Activated CD8-positive, alpha-beta memory T cell treated with anti-CD3 and anti-CD28 coated beads for 36 hours (primary cell): ENCODE data around the gene FGFRL1. TPM values are rescaled to one million over a fixed set of nuclear protein-coding genes. Genes with fewer than 3 reads are reported as not detected.

Experiments
- CTCF ChIA-PET: fragments of 350-600 bp; sonication (Branson Sonifier 250); formaldehyde crosslinking; loops from one replicate; lab custom pipeline; 2021; ENCODE audit warnings: antibody characterized with exemption; lab: Charles Lee
- POLR2A ChIA-PET: fragments of 350-600 bp; sonication (Branson Sonifier 250); formaldehyde crosslinking; loops from one replicate; lab custom pipeline; 2021; ENCODE audit warnings: antibody characterized with exemption; lab: Charles Lee
- total RNA-seq, 2 experiments: library from RNA; stranded (reverse); gene quantifications; one replicate each; pipeline ENCODE4 v1.2.3, GENCODE V29; 2021

The FGFRL1 gene
- total RNA-seq, 2 experiments from 2014 or later = 17.7 to 18.7 TPM

- CTCF ChIA-PET = no interaction called here
- POLR2A ChIA-PET = no interaction called here
Observed at GRCh38 chr4:1027915-1028238, 16.5 kb downstream of the FGFRL1 start.

DNA sequence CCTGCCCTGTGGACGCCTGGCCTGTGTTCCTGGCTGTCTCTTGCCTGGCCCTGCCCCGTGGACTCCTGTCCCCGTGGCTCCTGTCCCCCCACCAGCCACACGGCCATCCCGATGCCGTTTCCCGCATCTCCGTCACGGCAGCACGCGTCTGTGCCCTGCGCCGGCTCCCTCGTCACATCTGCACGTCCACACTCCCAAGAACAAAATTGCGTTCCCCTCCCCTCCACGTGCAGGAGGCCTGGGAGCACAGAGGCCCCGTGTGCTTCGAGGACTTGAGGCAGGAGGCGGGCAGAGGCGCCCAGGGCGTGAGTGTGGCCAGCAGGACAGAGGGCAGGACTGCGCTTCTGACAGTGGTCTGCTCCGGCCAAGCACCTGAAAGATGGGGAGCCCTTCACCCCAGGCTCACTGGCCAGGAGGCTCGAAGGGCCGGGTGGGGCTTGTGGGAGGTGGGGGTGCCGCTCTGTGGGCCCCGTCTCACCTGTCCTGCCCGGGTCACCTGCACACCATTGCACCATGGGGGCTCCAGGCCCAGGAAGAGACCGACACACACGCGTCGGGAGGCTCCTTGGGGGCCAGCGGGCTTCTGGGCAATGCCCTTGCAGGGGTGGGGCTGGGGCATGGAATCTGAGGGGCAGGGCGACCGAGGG, 17.3 kb downstream of the FGFRL1 start:
- ChIA-PET CTCF (no interaction called here), POLR2A (no interaction called here)

GRCh38 chr4:1029529-1029928, 18.1 kb downstream of the FGFRL1 start:
- ChIA-PET CTCF (no interaction called here), POLR2A (no interaction called here)

GRCh38 chr4:1030031-1030430, 18.6 kb downstream of the FGFRL1 start:
- ChIA-PET CTCF (no interaction called here), POLR2A (no interaction called here)

DNA sequence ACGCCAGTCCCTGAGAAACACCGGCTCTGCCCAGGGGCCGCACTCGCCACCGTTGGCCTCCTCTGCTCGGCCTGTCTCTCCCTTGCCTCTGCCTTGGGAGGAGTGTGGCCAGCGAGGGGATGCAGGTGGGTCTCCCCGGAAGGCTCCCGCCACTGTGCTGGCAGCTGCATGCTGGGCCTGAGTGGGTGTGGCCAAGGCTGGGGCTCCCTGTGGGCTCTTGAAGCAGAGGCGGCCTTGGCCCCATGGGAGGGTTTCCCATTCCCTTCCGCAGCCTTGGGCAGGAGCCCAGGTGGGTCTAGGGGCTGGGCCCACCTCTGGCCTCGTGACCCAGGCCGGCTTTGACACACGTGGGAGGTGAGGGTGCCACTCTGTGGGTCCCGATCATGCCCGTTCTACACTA, 19.1 kb downstream of the FGFRL1 start:
- ChIA-PET POLR2A (no interaction called here), CTCF (no interaction called here)

- CTCF ChIA-PET = no interaction called here
- POLR2A ChIA-PET = no interaction called here
Observed at GRCh38 chr4:1031346-1031745, 19.9 kb downstream of the FGFRL1 start.

- ChIA-PET CTCF (no interaction called here), POLR2A (no interaction called here)
Observed at GRCh38 chr4:1031956-1032795, 20.8 kb downstream of the FGFRL1 start.

- ChIA-PET POLR2A (no interaction called here), CTCF (no interaction called here)
Observed at GRCh38 chr4:1032861-1033260, 21.4 kb downstream of the FGFRL1 start.

- POLR2A ChIA-PET = no interaction called here
- CTCF ChIA-PET = interaction anchor here (0.5 kb wide), 1 partner anchor 257 kb away, joined by 3 read pairs; no protein-coding TSS in a partner anchor
Observed at GRCh38 chr4:1033840-1034551, 22.6 kb downstream of the FGFRL1 start.

GRCh38 chr4:1035510-1035909, 24.1 kb downstream of the FGFRL1 start:
- ChIA-PET POLR2A (no interaction called here), CTCF (no interaction called here)

- ChIA-PET POLR2A (no interaction called here), CTCF (no interaction called here)
Observed at GRCh38 chr4:1036095-1036494, 24.7 kb downstream of the FGFRL1 start.

DNA sequence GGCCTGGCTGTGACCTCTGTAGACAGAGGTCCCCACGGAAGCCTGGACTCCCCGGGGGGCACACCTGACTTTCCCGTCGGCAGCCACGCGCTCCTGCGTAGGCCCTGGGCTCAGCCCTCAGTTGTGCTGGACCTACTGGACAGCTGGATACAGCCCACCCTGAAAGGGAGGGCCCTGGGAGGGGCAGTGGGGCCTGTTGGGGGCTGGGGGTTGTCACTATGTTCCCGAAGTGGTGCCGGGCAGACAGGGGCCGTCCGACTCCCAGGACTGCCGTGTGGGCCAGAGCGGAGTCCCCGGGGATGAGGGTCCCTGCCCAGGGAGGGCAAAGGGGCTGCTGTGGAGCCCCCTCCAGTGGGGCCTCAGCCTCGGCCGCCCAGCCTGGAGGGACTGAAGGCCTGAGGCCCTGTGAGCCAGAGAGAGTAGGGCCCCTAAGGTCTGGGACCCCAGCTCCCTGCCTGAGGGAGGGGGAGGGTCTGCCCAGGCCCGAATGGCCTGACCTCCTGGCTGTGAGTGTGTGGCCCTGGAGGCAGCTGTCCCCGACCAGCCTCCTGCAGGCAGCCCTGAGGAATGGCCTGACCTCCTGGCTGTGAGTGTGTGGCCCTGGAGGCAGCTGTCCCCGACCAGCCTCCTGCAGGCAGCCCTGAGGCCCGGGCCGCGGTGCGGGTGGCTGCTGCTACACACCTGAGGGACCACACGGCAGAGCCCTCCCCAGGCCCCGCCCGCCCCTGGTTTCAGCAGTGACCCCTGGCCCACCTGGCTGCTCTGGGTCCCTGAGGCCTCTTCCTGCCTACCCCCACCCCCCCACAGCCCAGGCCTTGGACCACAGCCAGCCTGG, 25.8 kb downstream of the FGFRL1 start:
- POLR2A ChIA-PET = no interaction called here

DNA sequence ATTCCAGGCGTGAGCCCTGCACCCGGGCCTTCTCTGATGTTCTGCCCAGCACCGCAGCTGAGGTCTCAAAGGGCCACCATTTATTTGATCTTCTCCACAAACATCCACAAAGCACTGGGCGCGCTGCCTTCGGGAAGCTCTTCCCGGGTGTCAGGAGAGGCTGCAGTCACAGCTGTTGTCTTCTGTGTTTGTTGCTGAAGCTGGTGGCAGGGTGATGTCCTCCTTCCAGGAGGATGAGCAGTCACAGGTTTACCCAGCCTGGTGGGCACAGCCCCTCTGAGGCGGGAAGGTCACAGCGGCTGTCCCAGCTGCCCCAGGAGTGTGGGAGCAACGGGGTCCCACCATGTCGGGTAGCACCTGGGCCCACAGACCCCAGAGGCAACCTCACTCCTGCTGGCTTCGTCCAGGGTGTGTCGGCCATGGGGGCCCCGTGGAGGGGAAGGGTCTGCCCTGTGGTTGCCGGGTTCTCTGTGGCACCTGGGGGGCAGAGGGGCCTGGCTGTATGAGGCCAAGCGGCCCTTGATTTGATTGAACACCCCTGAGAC, 27.6 kb downstream of the FGFRL1 start:
- CTCF ChIA-PET = no interaction called here
- POLR2A ChIA-PET = no interaction called here

More for the DNA sequence above, 25.8 kb downstream of the FGFRL1 start:
- CTCF ChIA-PET = no interaction called here

- POLR2A ChIA-PET = no interaction called here
- CTCF ChIA-PET = no interaction called here
Observed at GRCh38 chr4:1039493-1040343, 28.3 kb downstream of the FGFRL1 start.

- CTCF ChIA-PET = no interaction called here
- POLR2A ChIA-PET = no interaction called here
Observed at GRCh38 chr4:1040344-1041146, 29.1 kb downstream of the FGFRL1 start.

- ChIA-PET CTCF (no interaction called here), POLR2A (no interaction called here)
Observed at GRCh38 chr4:1041147-1041935, 29.9 kb downstream of the FGFRL1 start.

GRCh38 chr4:1041936-1042330, 30.5 kb downstream of the FGFRL1 start:
- POLR2A ChIA-PET = no interaction called here
- CTCF ChIA-PET = no interaction called here
